ENCODE measurements around the gene CAB39L. TPM values are rescaled to one million over a fixed set of nuclear protein-coding genes. Genes with fewer than 3 reads are reported as not detected.

CAB39L gene
- total and polyA plus RNA-seq, 9 of the 15 experiments (the other 6 are each of a cell fraction or from before 2014, with no cell fraction given) = 1.1 to 4.2 (median 2.6) TPM

DNA sequence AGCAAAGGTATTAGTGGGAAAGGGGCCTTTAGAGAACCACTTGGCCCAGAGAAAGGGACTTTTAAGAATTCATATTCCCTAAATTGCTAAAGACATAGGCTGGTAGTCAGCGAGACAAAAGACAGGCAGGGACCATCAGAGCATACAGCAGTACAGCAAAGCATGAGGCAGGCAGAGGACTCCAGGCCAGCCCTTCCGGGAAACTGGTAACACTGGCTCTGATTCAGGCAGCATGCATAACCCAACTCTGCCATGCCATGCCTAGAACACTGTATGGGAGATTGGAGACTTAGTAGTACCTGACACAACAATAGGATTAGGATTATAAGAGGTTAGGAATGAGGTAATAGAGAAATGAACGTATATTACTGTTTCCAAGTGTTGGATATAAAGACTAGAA, 34.9 kb downstream of the CAB39L start:
- no peak overlapping the region for H3K9ac ChIP-seq (ENCODE audit: insufficient read depth in 1 of 2, low read depth in 2 of 2, low read length in 2 of 2)
- WGBS (ENCODE audit: insufficient coverage, low coverage, missing lambda C conversion rate) = 37% methylated on average over 3 of the region's 3 CpGs
- POLR2A ChIA-PET = no interaction called here
- CTCF ChIA-PET (ENCODE audit: low intra/inter-chr PET ratio) = no interaction called here
- no peak overlapping the region for H3K27ac ChIP-seq (ENCODE audit: extremely low read depth, low read depth, low read length)
- no peaks in the 10 kb centered on the region for H3K79me2 ChIP-seq (ENCODE audit: control insufficient read depth, insufficient read depth, low read length)
- no peak overlapping the region for H2AFZ ChIP-seq (ENCODE audit: low read depth, low read length)
- DNase-seq (ENCODE audit: extremely low read depth in 1 of 4, low spot score in 3 of 4) (no peak), ATAC-seq (peak; percentile 50; the same call in 2 of the 3 replicates), FAIRE-seq (no peak)
- no peaks in the 10 kb centered on the region for H3K27me3 ChIP-seq (ENCODE audit: control insufficient read depth in 2 of 2, insufficient read depth in 2 of 2, low read length in 2 of 2)
- intact Hi-C loops (cut with micrococcal nuclease) (no loop called here), in situ Hi-C loops (cut with MboI) (no loop called here)
- BruUV-seq (replicated peaks) = no TSS peak
- H3K4me1 ChIP-seq (replicated peaks in 1 of 2; ENCODE audit: control insufficient read depth in 2 of 2, insufficient read depth in 2 of 2, low read length in 2 of 2) = no peaks in the 10 kb centered on the region
- 0 out of 2 replicates have a peak, but pooled peaks cover 3% of the 10 kb centered on the region for H3K9me3 ChIP-seq (replicated peaks; ENCODE audit: control insufficient read depth, insufficient read depth, low read depth, low read length)
- H3K4me3 ChIP-seq = no peak overlapping the region
- no peaks in the 10 kb centered on the region for H4K20me1 ChIP-seq (replicated peaks; ENCODE audit: control insufficient read depth, insufficient read depth, low read length)
- TF ChIP-seq KDM1A (IDR thresholded peaks at IDR 0.05) = no peak
- TF ChIP-seq ELF1 (tag; IDR thresholded peaks at IDR 0.05) = no peak
- TF ChIP-seq FUS (optimal IDR thresholded peaks at IDR 0.05; ENCODE audit: low read depth, low read length) = no peak
- TF ChIP-seq RFX5 (IDR thresholded peaks at IDR 0.05; ENCODE audit: low read depth, low read length) = no peak
- no peak for TF ChIP-seq NFYB (IDR thresholded peaks at IDR 0.05; ENCODE audit: extremely low read depth, insufficient read length)
- TF ChIP-seq BMI1 (IDR thresholded peaks at IDR 0.05; ENCODE audit: low read length) = no peak
- no peak for TF ChIP-seq HDGF (IDR thresholded peaks at IDR 0.05)
- no peak for TF ChIP-seq KAT8 (IDR thresholded peaks at IDR 0.05; ENCODE audit: low read depth)
- TF ChIP-seq ZFPM2 (CRISPR knock-in tag; IDR thresholded peaks at IDR 0.05) = no peak
- TF ChIP-seq, protein P1, sequence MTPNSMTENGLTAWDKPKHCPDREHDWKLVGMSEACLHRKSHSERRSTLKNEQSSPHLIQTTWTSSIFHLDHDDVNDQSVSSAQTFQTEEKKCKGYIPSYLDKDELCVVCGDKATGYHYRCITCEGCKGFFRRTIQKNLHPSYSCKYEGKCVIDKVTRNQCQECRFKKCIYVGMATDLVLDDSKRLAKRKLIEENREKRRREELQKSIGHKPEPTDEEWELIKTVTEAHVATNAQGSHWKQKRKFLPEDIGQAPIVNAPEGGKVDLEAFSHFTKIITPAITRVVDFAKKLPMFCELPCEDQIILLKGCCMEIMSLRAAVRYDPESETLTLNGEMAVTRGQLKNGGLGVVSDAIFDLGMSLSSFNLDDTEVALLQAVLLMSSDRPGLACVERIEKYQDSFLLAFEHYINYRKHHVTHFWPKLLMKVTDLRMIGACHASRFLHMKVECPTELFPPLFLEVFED (CRISPR knock-in tag; conservative IDR thresholded peaks at IDR 0.05) = no peak
- TF ChIP-seq RFX7 (CRISPR knock-in tag; IDR thresholded peaks at IDR 0.05) = no peak
- TF ChIP-seq PHTF2 (CRISPR knock-in tag; IDR thresholded peaks at IDR 0.05) = no peak
- no peak for TF ChIP-seq TCFL5 (CRISPR knock-in tag; conservative IDR thresholded peaks at IDR 0.05)
- TF ChIP-seq, protein P2, sequence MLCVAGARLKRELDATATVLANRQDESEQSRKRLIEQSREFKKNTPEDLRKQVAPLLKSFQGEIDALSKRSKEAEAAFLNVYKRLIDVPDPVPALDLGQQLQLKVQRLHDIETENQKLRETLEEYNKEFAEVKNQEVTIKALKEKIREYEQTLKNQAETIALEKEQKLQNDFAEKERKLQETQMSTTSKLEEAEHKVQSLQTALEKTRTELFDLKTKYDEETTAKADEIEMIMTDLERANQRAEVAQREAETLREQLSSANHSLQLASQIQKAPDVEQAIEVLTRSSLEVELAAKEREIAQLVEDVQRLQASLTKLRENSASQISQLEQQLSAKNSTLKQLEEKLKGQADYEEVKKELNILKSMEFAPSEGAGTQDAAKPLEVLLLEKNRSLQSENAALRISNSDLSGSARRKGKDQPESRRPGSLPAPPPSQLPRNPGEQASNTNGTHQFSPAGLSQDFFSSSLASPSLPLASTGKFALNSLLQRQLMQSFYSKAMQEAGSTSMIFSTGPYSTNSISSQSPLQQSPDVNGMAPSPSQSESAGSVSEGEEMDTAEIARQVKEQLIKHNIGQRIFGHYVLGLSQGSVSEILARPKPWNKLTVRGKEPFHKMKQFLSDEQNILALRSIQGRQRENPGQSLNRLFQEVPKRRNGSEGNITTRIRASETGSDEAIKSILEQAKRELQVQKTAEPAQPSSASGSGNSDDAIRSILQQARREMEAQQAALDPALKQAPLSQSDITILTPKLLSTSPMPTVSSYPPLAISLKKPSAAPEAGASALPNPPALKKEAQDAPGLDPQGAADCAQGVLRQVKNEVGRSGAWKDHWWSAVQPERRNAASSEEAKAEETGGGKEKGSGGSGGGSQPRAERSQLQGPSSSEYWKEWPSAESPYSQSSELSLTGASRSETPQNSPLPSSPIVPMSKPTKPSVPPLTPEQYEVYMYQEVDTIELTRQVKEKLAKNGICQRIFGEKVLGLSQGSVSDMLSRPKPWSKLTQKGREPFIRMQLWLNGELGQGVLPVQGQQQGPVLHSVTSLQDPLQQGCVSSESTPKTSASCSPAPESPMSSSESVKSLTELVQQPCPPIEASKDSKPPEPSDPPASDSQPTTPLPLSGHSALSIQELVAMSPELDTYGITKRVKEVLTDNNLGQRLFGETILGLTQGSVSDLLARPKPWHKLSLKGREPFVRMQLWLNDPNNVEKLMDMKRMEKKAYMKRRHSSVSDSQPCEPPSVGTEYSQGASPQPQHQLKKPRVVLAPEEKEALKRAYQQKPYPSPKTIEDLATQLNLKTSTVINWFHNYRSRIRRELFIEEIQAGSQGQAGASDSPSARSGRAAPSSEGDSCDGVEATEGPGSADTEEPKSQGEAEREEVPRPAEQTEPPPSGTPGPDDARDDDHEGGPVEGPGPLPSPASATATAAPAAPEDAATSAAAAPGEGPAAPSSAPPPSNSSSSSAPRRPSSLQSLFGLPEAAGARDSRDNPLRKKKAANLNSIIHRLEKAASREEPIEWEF (CRISPR knock-in tag; IDR thresholded peaks at IDR 0.05) = no peak
- TF ChIP-seq PCBP2 (IDR thresholded peaks at IDR 0.05; ENCODE audit: low read depth, low read length, poor library complexity, severe bottlenecking) = no peak
- TF ChIP-seq SRSF9 (IDR thresholded peaks at IDR 0.05; ENCODE audit: borderline replicate concordance, low read depth, low read length) = no peak
- TF ChIP-seq TAF9B (IDR thresholded peaks at IDR 0.05; ENCODE audit: partially characterized antibody) = no peak
- TF ChIP-seq NONO (IDR thresholded peaks at IDR 0.05; ENCODE audit: low read depth in 2 of 2, low read length in 1 of 2) = no peak
- no peak for TF ChIP-seq HSF4 (CRISPR knock-in tag; IDR thresholded peaks at IDR 0.05; ENCODE audit: borderline replicate concordance)
- H3K36me3 ChIP-seq (ENCODE audit: control insufficient read depth, insufficient read depth, low read length) = no peaks in the 10 kb centered on the region
- no peak overlapping the region for H3K4me2 ChIP-seq (ENCODE audit: insufficient read depth, low read length)
- H3K9me1 ChIP-seq (ENCODE audit: control insufficient read depth, insufficient read depth, low read length) = no peaks in the 10 kb centered on the region

Data from K562 (cell line).